Measurements from ENCODE around the gene PITPNC1.

PITPNC1 gene

DNA sequence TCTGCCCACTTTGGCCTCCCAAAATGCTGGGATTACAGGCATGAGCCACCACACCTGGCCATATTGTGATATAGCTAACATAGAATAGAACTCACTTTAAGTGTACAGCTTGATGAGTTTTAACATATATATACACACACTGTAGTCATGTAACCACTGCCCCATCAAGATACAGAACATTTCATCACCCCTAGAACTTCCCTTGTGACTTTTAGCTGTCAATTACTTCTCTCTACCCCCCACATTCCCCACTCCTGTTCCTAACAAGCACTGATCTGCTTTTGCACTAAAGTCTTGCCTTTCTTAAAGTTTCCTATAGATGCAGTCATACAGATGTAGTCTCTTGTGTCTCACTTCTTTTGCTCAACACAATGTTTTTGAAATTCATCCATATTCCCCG, 93.1 kb downstream of the PITPNC1 start:
- TF ChIP-seq CTCF (IDR thresholded peaks at IDR 0.05): no peak

DNA sequence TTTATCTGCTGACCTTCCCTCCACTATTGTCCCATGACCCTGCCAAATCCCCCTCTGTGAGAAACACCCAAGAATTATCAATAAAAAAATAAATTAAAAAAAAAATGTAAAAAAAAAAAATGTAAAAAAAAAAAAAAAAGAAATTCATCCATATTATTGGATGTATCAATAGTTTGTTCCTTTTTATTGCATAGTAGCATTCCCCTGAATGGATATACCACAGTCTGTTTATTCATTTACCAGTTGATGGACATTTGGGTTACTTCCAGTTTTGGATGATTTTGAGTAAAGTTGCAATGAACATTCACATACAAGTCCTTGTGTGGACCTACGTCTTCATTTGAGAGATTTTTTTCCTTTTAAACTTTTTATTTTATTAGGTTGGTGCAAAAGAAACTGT, 94.0 kb downstream of the PITPNC1 start:
- TF ChIP-seq CTCF (IDR thresholded peaks at IDR 0.05): no peak

GRCh38 chr17:67474081-67474661, 97.1 kb downstream of the PITPNC1 start:
- TF ChIP-seq CTCF (IDR thresholded peaks at IDR 0.05): no peak

GRCh38 chr17:67475161-67475937, 98.3 kb downstream of the PITPNC1 start:
- peak; percentile 97 for TF ChIP-seq CTCF (IDR thresholded peaks at IDR 0.05)

- no peak for TF ChIP-seq CTCF (IDR thresholded peaks at IDR 0.05)
Measured at GRCh38 chr17:67476787-67477335, 99.8 kb downstream of the PITPNC1 start.

GRCh38 chr17:67477687-67478086, 100.6 kb downstream of the PITPNC1 start:
- no peak for TF ChIP-seq CTCF (IDR thresholded peaks at IDR 0.05)

GRCh38 chr17:67478401-67479041, 101.4 kb downstream of the PITPNC1 start:
- TF ChIP-seq CTCF (IDR thresholded peaks at IDR 0.05): no peak
